OCI-LY3 (cell line): ENCODE data around the gene SDK2.

Source experiments
- EZH2phosphoT487 ChIP-seq: fragments of 200-600 bp; shearing (Covaris generic); IDR thresholded peaks from 2 replicates; pipeline ENCODE4 v1.6.1; 2018; ENCODE audit warnings: antibody characterized with exemption, mixed run types, low read depth
- TF ChIP-seq, protein P1 (sequence below): fragments of 200-600, 300-600 bp; sonication (generic); IDR thresholded peaks from 2 replicates; pipeline ENCODE4 v1.5.1; 2014; ENCODE audit warnings: antibody characterized with exemption, low read length, low read depth

DNA sequence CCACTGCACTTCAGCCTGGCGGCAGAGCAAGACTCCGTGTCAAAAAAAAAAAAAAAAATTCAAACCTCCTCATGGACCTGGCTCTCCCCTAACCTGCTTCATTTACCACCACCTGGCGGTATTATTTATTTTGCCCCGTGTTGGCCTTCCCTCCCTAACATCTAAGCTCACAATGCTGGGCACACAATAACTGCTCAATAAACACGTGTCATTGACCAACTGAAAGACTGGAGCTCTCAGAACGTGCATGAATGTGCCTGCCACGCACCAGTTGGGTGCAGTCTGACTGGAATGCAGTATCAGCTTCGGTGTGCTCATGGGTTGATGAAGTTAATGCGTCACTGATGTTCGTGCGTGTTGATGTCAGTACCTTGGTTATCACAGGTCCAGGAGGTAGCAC is 268.1 kb downstream of the SDK2 start:
- TF ChIP-seq, protein P1, sequence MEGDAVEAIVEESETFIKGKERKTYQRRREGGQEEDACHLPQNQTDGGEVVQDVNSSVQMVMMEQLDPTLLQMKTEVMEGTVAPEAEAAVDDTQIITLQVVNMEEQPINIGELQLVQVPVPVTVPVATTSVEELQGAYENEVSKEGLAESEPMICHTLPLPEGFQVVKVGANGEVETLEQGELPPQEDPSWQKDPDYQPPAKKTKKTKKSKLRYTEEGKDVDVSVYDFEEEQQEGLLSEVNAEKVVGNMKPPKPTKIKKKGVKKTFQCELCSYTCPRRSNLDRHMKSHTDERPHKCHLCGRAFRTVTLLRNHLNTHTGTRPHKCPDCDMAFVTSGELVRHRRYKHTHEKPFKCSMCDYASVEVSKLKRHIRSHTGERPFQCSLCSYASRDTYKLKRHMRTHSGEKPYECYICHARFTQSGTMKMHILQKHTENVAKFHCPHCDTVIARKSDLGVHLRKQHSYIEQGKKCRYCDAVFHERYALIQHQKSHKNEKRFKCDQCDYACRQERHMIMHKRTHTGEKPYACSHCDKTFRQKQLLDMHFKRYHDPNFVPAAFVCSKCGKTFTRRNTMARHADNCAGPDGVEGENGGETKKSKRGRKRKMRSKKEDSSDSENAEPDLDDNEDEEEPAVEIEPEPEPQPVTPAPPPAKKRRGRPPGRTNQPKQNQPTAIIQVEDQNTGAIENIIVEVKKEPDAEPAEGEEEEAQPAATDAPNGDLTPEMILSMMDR, result no peak
- no peak for TF ChIP-seq EZH2phosphoT487
